Colonic mucosa (tissue), 4 donors: ENCODE measurements around the gene MYO18A. TPM values are rescaled to one million over a fixed set of nuclear protein-coding genes. Genes with fewer than 3 reads are reported as not detected.

Experiments
- DNase-seq: peaks from one replicate; pipeline ENCODE4 v3.0.0-alpha.2; 2020
- H3K27ac ChIP-seq: fragments of 200-600 bp; one replicate; pipeline ENCODE4 v1.8.0; 2021
- H3K27me3 ChIP-seq: fragments of 200-600 bp; one replicate; pipeline ENCODE4 v1.8.0; 2021
- H3K36me3 ChIP-seq: fragments of 200-600 bp; one replicate; pipeline ENCODE4 v1.8.0; 2021
- H3K4me1 ChIP-seq: fragments of 200-600 bp; one replicate; pipeline ENCODE4 v1.8.0; 2021; ENCODE audit warnings: mild to moderate bottlenecking
- H3K4me3 ChIP-seq: fragments of 200-600 bp; one replicate; pipeline ENCODE4 v1.8.0; 2021
- H3K9ac ChIP-seq, 2 donors: one replicate each; pipeline ENCODE4 v1.7.0; 2013; ENCODE audit warnings: control low read depth in 2 of 2, low read depth in 2 of 2, low read length in 2 of 2
- H3K9me3 ChIP-seq: fragments of 200-600 bp; one replicate; pipeline ENCODE4 v1.8.0; 2021
- CTCF ChIP-seq: fragments of 200-600 bp; IDR thresholded peaks from one replicate; pipeline ENCODE4 v1.8.0; 2022; ENCODE audit warnings: antibody characterized with exemption, mild to moderate bottlenecking
- intact Hi-C: fragments of 100-400 bp; cut with DNase I; formaldehyde crosslinking; loops from one replicate; pipeline ENCODE4 v1.14.1; 2022
- total RNA-seq, 2 donors: library from RNA; stranded (reverse); fragmentation: NEBNext Ultra II Directional in 1 of 2; extraction: Animal tissue kit (Norgen Biotek cat#: 25700) in 1 of 2; gene quantifications; one replicate each; pipeline ENCODE4 v1.2.1, GENCODE V29; 2021
- donor health status: healthy.
- donor health status: DM: no; HTN: no; CAD: no.
- donor health status: DM: no; HTN: no; CAD: no.

MYO18A gene
- total RNA-seq, 2 donors from 2014 or later: 63.3 to 112 TPM

GRCh38 chr17:29154516-29155226, 25.5 kb downstream of the MYO18A start:
- no peak overlapping the region for H3K4me3 ChIP-seq
- H3K9ac ChIP-seq: peak overlapping the region; percentile 51 to 68
- H3K36me3 ChIP-seq: no peaks in the 10 kb centered on the region
- peak overlapping the region; percentile 73 for H3K27ac ChIP-seq
- H3K4me1 ChIP-seq: peaks cover 36% of the 10 kb centered on the region
- DNase-seq: peak; percentile 38
- intact Hi-C loops: loop anchor here (5.0 kb wide), 1 partner anchor 138 kb away; the partner anchor contains the start of gene NUFIP2
- TF ChIP-seq CTCF: no peak
- H3K9me3 ChIP-seq: no peaks in the 10 kb centered on the region
- H3K27me3 ChIP-seq: no peaks in the 10 kb centered on the region

DNA sequence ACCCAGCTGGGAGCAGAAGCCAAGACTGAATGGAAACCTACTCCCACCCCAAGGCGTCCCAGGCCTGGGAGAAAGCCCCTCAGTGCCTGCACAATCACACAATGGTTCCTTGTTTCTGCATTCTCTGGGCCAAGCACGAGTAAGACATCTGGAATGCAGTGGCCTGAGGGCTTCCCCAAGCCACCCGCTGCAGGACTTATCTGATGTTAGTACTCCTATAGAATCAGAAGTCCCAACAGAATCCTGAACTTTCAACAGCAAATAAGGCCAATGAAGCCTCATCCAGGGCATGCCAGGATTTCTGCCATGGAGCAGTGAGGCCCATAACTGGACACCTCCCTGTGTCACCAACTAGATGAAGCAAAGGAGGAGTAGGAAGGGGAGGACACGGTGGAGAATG, 28.6 kb downstream of the MYO18A start:
- Histone ChIP-seq H3K9ac (no peak overlapping the region), H3K4me3 (no peak overlapping the region), H3K27me3 (no peaks in the 10 kb centered on the region), H3K27ac (no peak overlapping the region), H3K4me1 (peaks cover 28% of the 10 kb centered on the region), H3K9me3 (no peaks in the 10 kb centered on the region), H3K36me3 (no peaks in the 10 kb centered on the region)
- DNase-seq: no peak
- intact Hi-C loops: loop anchor here (5.0 kb wide), 1 partner anchor 141 kb away; the partner anchor contains the start of gene NUFIP2
- TF ChIP-seq CTCF: no peak

- H3K27ac ChIP-seq: no peak overlapping the region
- H3K4me1 ChIP-seq: peaks cover 16% of the 10 kb centered on the region
Measured at GRCh38 chr17:29150161-29150560, 30.0 kb downstream of the MYO18A start.

DNA sequence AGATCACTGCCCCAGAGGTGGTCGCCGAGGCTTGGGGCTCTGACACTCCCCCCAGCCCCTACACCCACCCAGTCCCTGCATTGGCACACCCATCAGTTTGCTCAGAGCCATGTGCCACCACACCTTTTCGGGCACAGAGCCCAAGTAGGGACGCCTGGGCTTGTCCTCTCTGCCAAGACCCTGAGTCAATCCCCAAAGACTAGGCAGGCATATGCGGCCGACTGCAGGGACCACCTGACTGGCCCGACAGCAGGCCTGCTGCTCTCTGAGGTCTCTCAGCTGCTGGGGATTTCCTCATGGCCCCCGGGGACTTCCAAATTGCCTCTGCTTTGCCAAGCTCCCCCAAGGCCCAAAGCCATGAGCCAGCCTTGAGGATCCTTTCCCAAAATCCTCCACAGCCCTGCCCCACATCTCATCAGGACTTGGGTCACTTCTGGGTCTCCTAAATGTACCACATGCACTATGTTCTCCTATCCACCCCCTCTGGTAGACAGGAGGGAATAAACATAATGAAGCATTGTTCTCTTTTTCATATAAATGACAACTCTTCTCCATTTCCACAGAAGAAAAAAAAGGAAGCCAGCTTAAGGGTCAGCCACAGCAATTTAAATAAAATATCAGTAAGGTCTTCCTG, 30.6 kb downstream of the MYO18A start:
- peaks cover 9% of the 10 kb centered on the region for H3K4me1 ChIP-seq
- peak overlapping the region; percentile 69 for H3K27ac ChIP-seq
- no peak for TF ChIP-seq CTCF
- intact Hi-C loops: loop anchor here (1.0 to 5.0 kb wide), 3 partner anchors 33 to 143 kb away; partner anchors contain the start of genes MYO18A and NUFIP2
- H3K27me3 ChIP-seq: no peaks in the 10 kb centered on the region
- peak overlapping the region; percentile 50 for H3K4me3 ChIP-seq
- DNase-seq: peak; percentile 48
- H3K36me3 ChIP-seq: no peaks in the 10 kb centered on the region
- peak overlapping the region; percentile 68 for H3K9ac ChIP-seq
- H3K9me3 ChIP-seq: no peaks in the 10 kb centered on the region

More at GRCh38 chr17:29150161-29150560, 30.0 kb downstream of the MYO18A start:
- Histone ChIP-seq H3K36me3 (no peaks in the 10 kb centered on the region), H3K27me3 (no peaks in the 10 kb centered on the region), H3K9me3 (no peaks in the 10 kb centered on the region), H3K4me3 (no peak overlapping the region), H3K9ac (no peak overlapping the region)
- intact Hi-C loops: loop anchor here (5.0 kb wide), 1 partner anchor 142 kb away; the partner anchor contains the start of gene NUFIP2
- TF ChIP-seq CTCF: no peak
- DNase-seq: no peak

DNA sequence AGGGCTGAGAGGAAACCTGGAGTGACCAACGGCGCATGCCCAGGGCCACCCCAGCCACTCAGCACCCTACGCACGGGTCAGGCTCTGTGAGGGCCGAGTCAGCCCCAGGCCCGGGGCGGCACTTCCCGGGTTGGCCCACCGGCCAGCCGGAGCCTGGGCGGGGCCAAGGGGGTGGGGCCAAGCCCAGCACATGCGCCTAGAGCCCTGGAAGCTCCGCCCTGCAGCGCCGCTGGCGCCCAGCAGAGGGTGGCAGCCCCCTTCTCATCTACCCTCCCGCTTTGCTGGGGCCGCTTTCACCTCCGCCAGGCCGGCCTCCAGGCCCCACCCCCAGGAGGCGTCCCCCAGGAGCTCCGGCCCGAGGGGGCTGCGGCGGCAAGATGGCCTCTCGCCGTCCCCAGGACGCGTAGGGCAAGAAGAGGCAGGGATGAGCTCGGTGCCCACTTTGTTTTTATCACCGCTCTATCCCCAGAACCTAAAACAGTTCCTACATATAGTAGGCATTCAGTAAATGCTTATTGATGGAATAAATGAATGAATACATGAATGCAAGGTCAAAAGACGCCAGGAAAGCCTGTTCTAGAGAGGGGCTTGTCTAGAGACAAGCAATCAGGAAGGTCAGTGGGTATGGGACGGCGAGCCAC, 31.3 kb downstream of the MYO18A start:
- H3K4me3 ChIP-seq: peak overlapping the region; percentile 50
- peak overlapping the region; percentile 68 to 76 for H3K9ac ChIP-seq
- peak overlapping the region; percentile 69 for H3K27ac ChIP-seq
- H3K36me3 ChIP-seq: no peaks in the 10 kb centered on the region
- H3K4me1 ChIP-seq: peaks cover 6% of the 10 kb centered on the region
- no peaks in the 10 kb centered on the region for H3K27me3 ChIP-seq
- peak; percentile 96 for DNase-seq
- intact Hi-C loops: loop anchor here (1.0 to 5.0 kb wide), 2 partner anchors 33 to 70 kb away; partner anchors contain the start of gene MYO18A
- H3K9me3 ChIP-seq: no peaks in the 10 kb centered on the region
- TF ChIP-seq CTCF: peak; percentile 95
